ENCODE results near the gene ASCL1.

Gene ASCL1

DNA sequence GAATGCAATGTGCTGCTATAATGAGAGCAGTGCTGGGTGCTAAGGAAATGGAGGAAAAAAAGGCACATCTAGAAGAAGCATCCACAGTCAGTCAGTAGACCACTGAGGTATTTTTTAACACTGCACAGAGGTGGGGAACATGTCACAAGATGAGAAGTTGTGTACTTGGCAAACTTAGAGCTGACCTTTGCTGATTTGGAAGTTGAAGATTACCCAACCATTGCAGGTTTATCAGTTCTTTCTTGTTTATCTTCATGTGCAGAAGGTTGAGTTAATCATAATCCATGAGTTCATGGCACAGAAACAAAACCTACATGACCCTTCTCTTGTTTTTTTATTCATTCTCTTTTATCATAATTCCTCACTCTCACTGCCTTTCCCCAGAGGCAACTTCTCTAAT is 37.2 kb upstream of the ASCL1 start:
- no peaks in the 10 kb centered on the region for H3K36me3 ChIP-seq (ENCODE audit: control insufficient read depth in 1 of 2, insufficient read depth in 2 of 2, low read length in 2 of 2)
- H3K27me3 ChIP-seq (ENCODE audit: low read depth, low read length): no peaks in the 10 kb centered on the region
- no peak overlapping the region for H3K4me3 ChIP-seq (ENCODE audit: low read depth in 1 of 2, low read length in 2 of 2)
- H3K9me3 ChIP-seq (ENCODE audit: control insufficient read depth in 1 of 2, low read length in 2 of 2): no peaks in the 10 kb centered on the region
- H3K4me1 ChIP-seq (ENCODE audit: control insufficient read depth in 1 of 2, insufficient read depth in 2 of 2, low read length in 2 of 2): peaks cover 0 to 6% of the 10 kb centered on the region in 2 donors
- no peak overlapping the region for H3K27ac ChIP-seq (ENCODE audit: low read length)

DNA sequence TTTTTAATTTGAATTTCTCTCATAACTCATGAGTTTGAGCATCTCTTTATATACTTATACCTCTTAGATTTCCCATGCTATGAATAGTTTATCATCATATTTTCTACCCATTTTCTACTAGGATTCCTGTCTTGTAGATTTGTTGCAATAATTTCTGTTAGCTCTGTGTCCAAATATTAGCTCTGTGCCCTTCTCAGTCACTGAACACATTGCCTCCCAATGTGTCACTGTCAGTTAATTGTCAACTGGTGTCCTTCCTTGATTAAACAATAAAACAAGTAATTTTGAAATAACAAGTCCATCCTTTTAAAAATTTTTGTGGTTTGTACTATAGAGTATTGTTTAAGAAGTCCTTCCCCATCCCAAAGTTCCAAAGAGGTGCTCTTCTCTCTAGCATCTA is 36.2 kb upstream of the ASCL1 start:
- Histone ChIP-seq H3K27ac (ENCODE audit: low read length) (no peak overlapping the region), H3K27me3 (ENCODE audit: low read depth, low read length) (no peaks in the 10 kb centered on the region), H3K36me3 (ENCODE audit: control insufficient read depth in 1 of 2, insufficient read depth in 2 of 2, low read length in 2 of 2) (no peaks in the 10 kb centered on the region), H3K4me1 (ENCODE audit: control insufficient read depth in 1 of 2, insufficient read depth in 2 of 2, low read length in 2 of 2) (peaks cover 0 to 6% of the 10 kb centered on the region in 2 donors), H3K4me3 (ENCODE audit: low read depth in 1 of 2, low read length in 2 of 2) (no peak overlapping the region), H3K9me3 (ENCODE audit: control insufficient read depth in 1 of 2, low read length in 2 of 2) (no peaks in the 10 kb centered on the region)

DNA sequence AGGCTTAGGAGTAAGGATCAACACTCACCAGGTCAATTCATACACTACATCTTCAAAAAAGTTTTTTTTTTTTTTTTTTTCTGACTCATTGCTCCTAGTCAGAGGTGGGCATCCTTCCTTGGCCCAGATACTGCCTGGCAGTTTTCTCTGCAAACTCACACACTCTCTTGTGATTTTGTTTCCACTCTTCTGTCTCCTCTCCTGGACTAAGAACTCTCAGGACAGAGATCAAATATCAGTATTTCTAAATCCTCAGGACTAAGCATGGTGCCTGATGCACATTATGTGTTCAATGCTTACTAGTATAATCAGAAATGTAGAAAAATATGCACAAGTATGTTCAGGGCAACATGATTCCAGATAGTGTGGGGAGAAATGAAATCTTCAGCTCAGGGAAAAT is 30.3 kb upstream of the ASCL1 start:
- H3K36me3 ChIP-seq (ENCODE audit: control insufficient read depth in 1 of 2, insufficient read depth in 2 of 2, low read length in 2 of 2): no peaks in the 10 kb centered on the region
- no peaks in the 10 kb centered on the region for H3K9me3 ChIP-seq (ENCODE audit: control insufficient read depth in 1 of 2, low read length in 2 of 2)
- no peaks in the 10 kb centered on the region for H3K4me1 ChIP-seq (ENCODE audit: control insufficient read depth in 1 of 2, insufficient read depth in 2 of 2, low read length in 2 of 2)
- no peak overlapping the region for H3K4me3 ChIP-seq (ENCODE audit: low read depth in 1 of 2, low read length in 2 of 2)
- H3K27me3 ChIP-seq (ENCODE audit: low read depth, low read length): no peaks in the 10 kb centered on the region
- H3K27ac ChIP-seq (ENCODE audit: low read length): no peak overlapping the region

DNA sequence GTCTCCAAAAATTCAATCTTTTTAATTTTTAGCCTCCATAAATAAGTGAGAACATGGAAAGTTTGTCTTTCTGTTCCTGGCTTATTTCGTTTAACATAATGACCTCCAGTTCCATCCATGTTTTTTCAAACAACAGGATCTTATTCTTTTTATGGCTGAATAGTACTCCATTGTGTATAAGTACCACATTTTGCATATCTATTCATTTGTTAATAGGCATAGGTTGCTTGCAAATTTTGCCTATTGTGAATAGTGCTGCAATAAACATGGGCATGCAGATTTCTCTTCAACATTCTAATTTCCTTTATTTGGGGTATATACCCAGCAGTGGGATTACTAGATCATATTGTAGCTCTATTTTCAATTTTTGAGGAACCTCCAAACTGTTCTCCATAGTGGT is 24.3 kb upstream of the ASCL1 start:
- no peak overlapping the region for H3K4me3 ChIP-seq (ENCODE audit: low read depth in 1 of 2, low read length in 2 of 2)
- H3K9me3 ChIP-seq (ENCODE audit: control insufficient read depth in 1 of 2, low read length in 2 of 2): no peaks in the 10 kb centered on the region
- no peaks in the 10 kb centered on the region for H3K4me1 ChIP-seq (ENCODE audit: control insufficient read depth in 1 of 2, insufficient read depth in 2 of 2, low read length in 2 of 2)
- H3K36me3 ChIP-seq (ENCODE audit: control insufficient read depth in 1 of 2, insufficient read depth in 2 of 2, low read length in 2 of 2): no peaks in the 10 kb centered on the region
- no peak overlapping the region for H3K27ac ChIP-seq (ENCODE audit: low read length)
- H3K27me3 ChIP-seq (ENCODE audit: low read depth, low read length): no peaks in the 10 kb centered on the region

DNA sequence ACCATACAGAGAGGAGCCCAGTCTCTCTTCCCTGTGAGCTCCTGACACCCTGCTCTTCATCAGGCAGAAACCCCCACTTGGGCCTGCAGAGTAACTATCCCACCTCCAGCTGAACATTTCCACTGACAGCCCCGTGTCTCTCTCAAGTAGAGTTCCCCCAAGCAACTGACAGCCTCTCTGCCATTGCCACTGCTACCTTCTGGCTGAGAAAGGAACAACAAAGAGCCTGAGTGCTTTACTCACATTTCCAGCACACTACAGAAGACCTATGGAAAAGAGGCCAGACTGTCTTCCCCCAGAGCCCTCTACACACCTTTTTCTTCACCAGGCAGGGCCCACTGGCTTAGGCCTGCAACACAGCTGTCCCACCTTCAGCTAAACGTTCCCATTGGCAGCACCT is 18.4 kb upstream of the ASCL1 start:
- H3K4me1 ChIP-seq (ENCODE audit: control insufficient read depth in 1 of 2, insufficient read depth in 2 of 2, low read length in 2 of 2): no peaks in the 10 kb centered on the region
- peaks cover 4 to 14% of the 10 kb centered on the region in 2 donors for H3K9me3 ChIP-seq (ENCODE audit: control insufficient read depth in 1 of 2, low read length in 2 of 2)
- no peak overlapping the region for H3K4me3 ChIP-seq (ENCODE audit: low read depth in 1 of 2, low read length in 2 of 2)
- no peaks in the 10 kb centered on the region for H3K36me3 ChIP-seq (ENCODE audit: control insufficient read depth in 1 of 2, insufficient read depth in 2 of 2, low read length in 2 of 2)
- no peaks in the 10 kb centered on the region for H3K27me3 ChIP-seq (ENCODE audit: low read depth, low read length)
- no peak overlapping the region for H3K27ac ChIP-seq (ENCODE audit: low read length)

DNA sequence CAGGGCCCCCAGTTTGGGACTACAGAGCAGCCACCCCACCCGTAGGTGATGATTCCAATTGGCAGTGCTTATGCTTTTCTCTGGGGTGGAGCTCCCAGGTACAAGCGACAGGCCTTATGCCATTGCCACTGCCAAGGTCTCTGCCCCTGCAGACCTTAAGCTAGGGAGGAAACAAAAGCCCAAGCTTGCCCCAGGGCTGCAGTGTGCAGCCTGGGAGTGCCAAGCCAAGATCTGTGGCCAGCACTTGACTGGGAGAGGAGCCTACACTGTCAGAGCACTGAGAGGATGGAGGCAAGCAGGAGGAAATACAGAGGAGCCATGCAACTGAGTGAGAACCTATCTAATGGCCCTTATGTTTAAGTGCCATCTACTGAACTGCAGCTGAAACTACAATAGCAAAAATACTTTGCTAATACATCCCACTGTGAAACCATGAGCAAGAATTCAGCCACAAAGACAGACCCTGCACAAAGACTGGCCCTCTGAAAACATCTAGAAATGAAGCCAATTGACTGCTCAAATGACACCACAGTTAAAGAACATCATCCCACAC is 17.7 kb upstream of the ASCL1 start:
- peaks cover 4 to 14% of the 10 kb centered on the region in 2 donors for H3K9me3 ChIP-seq (ENCODE audit: control insufficient read depth in 1 of 2, low read length in 2 of 2)
- H3K4me3 ChIP-seq (ENCODE audit: low read depth in 1 of 2, low read length in 2 of 2): no peak overlapping the region
- no peaks in the 10 kb centered on the region for H3K4me1 ChIP-seq (ENCODE audit: control insufficient read depth in 1 of 2, insufficient read depth in 2 of 2, low read length in 2 of 2)
- no peak overlapping the region for H3K27ac ChIP-seq (ENCODE audit: low read length)
- no peaks in the 10 kb centered on the region for H3K36me3 ChIP-seq (ENCODE audit: control insufficient read depth in 1 of 2, insufficient read depth in 2 of 2, low read length in 2 of 2)
- no peaks in the 10 kb centered on the region for H3K27me3 ChIP-seq (ENCODE audit: low read depth, low read length)

DNA sequence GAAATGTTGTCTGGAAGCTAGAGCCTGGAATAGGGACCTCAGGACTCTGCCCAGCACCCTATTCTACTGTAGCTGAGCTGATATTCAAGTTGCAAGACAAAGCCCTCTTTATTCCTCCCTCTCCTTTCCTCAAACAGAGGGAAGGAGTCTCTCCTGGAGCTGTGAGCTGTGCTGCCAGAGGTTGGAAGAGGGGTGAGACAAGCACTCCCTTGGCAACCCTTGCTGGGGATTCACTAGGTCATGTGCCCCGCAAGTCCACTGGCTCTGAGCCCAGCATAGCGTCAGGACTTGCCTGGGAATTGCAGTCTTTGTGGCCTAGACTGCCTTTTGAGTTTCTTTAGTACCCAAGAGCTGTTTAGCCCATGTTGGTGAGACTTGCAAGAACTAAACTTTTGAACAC is 11.4 kb upstream of the ASCL1 start:
- peaks cover 0 to 7% of the 10 kb centered on the region in 2 donors for H3K9me3 ChIP-seq (ENCODE audit: control insufficient read depth in 1 of 2, low read length in 2 of 2)
- peaks cover 14% of the 10 kb centered on the region for H3K27me3 ChIP-seq (ENCODE audit: low read depth, low read length)
- no peaks in the 10 kb centered on the region for H3K36me3 ChIP-seq (ENCODE audit: control insufficient read depth in 1 of 2, insufficient read depth in 2 of 2, low read length in 2 of 2)
- no peaks in the 10 kb centered on the region for H3K4me1 ChIP-seq (ENCODE audit: control insufficient read depth in 1 of 2, insufficient read depth in 2 of 2, low read length in 2 of 2)
- no peak overlapping the region for H3K27ac ChIP-seq (ENCODE audit: low read length)
- no peak overlapping the region for H3K4me3 ChIP-seq (ENCODE audit: low read depth in 1 of 2, low read length in 2 of 2)

DNA sequence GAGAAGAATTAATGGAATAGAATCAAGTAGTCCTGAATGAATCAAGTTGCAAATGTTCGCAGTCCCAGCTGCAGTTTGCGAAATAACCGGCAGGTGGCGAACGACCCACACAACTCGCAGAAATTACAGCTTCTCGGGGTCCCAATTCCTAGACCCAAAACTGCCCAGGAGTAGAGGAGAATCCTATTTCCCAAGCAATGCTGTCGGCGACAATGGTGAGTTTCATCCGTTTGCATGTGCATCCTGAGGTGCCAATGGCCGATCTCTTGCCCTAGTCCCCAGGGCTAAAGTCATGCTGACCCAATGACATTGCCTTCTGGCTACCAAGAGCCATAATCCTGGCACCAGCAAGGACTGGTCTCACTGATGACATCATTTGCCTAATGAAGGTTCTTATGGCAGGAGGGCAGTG is 8.5 kb upstream of the ASCL1 start:
- peaks cover 20% of the 10 kb centered on the region for H3K27me3 ChIP-seq (ENCODE audit: low read depth, low read length)

DNA sequence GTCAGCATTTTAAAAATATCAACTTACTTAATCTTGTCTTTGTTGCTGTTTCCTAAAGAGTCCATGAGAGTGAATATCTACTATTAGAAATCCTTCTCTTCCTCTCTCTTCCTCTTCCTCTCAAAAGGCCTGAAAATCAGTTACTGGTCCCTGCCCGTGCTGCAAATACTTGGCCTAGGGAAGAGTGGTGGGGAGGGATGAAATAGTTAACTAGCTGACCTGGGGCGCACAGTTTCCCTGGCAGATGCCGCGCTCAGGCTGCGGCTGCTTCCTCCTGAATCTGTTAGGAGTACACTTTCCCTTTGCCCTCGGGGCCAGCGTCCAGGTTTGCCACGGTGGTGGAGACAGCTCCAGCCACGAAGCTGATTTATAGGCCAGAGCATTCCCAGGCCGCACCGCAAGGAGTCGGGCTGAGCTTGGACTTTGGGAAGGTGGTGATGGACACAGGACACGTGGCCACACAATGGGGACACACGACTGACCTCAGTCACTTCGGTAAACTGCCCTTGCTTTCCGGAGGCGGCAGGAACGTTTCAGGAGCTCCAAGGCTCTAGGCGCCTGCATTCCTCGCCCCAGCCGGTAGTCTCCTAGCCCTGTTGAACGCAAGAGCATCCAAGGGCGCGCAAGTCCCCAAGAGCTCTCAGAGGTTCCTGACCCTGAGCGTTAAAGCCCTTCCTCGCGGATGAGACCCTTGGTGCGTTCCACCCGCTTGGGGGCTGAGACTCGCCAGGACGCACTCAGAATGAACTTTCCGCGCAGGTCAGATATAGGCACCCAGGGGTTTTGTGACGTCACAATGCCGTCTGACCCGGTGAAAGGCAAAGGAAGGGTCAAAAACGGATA is 7.1 kb upstream of the ASCL1 start:
- peaks cover 28% of the 10 kb centered on the region for H3K27me3 ChIP-seq (ENCODE audit: low read depth, low read length)
- H3K4me3 ChIP-seq (ENCODE audit: low read depth in 1 of 2, low read length in 2 of 2): no peak overlapping the region
- no peak overlapping the region for H3K27ac ChIP-seq (ENCODE audit: low read length)
- H3K36me3 ChIP-seq (ENCODE audit: control insufficient read depth in 1 of 2, insufficient read depth in 2 of 2, low read length in 2 of 2): no peaks in the 10 kb centered on the region
- H3K4me1 ChIP-seq (ENCODE audit: control insufficient read depth in 1 of 2, insufficient read depth in 2 of 2, low read length in 2 of 2): no peaks in the 10 kb centered on the region
- no peaks in the 10 kb centered on the region for H3K9me3 ChIP-seq (ENCODE audit: control insufficient read depth in 1 of 2, low read length in 2 of 2)

More for the DNA sequence above, 8.5 kb upstream of the ASCL1 start:
- Histone ChIP-seq H3K4me3 (ENCODE audit: low read depth in 1 of 2, low read length in 2 of 2) (no peak overlapping the region), H3K36me3 (ENCODE audit: control insufficient read depth in 1 of 2, insufficient read depth in 2 of 2, low read length in 2 of 2) (no peaks in the 10 kb centered on the region), H3K9me3 (ENCODE audit: control insufficient read depth in 1 of 2, low read length in 2 of 2) (no peaks in the 10 kb centered on the region), H3K4me1 (ENCODE audit: control insufficient read depth in 1 of 2, insufficient read depth in 2 of 2, low read length in 2 of 2) (no peaks in the 10 kb centered on the region), H3K27ac (ENCODE audit: low read length) (no peak overlapping the region)

DNA sequence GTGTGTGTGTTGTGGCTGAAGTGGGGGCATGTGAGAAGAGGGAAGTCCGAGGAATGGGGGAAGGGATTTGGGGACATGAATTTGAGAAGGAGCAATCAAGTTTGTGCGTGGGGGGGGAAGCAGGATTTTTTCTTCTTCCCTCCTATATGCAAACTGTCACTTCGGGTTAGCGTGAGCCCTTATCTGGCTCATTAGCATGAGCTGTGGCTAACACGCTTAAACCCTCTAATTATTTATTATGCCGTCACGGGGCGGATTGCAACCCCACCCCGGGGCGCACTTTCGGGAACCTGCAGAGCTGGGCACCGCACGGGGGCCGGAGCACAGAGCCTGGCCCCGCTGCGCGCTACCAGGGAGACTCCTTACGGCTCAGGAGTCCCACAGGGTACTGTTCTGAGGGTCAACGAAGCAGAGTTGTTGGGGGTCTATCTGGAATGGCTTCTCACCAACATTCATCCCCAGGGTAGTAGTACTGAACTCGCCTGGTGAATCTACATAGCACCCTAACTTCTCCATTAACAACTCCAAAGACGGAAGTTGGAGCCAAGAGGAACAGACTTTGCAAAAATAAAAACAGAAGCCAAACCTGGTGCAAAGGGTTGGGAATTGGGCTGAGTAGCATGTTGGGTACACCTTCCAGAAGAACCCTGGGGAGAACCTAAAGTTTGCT is 6.4 kb upstream of the ASCL1 start:
- Histone ChIP-seq H3K27me3 (ENCODE audit: low read depth, low read length) (peaks cover 34% of the 10 kb centered on the region), H3K4me3 (ENCODE audit: low read depth in 1 of 2, low read length in 2 of 2) (no peak overlapping the region), H3K9me3 (ENCODE audit: control insufficient read depth in 1 of 2, low read length in 2 of 2) (no peaks in the 10 kb centered on the region), H3K4me1 (ENCODE audit: control insufficient read depth in 1 of 2, insufficient read depth in 2 of 2, low read length in 2 of 2) (peaks cover 0 to 1% of the 10 kb centered on the region in 2 donors), H3K27ac (ENCODE audit: low read length) (no peak overlapping the region), H3K36me3 (ENCODE audit: control insufficient read depth in 1 of 2, insufficient read depth in 2 of 2, low read length in 2 of 2) (no peaks in the 10 kb centered on the region)

DNA sequence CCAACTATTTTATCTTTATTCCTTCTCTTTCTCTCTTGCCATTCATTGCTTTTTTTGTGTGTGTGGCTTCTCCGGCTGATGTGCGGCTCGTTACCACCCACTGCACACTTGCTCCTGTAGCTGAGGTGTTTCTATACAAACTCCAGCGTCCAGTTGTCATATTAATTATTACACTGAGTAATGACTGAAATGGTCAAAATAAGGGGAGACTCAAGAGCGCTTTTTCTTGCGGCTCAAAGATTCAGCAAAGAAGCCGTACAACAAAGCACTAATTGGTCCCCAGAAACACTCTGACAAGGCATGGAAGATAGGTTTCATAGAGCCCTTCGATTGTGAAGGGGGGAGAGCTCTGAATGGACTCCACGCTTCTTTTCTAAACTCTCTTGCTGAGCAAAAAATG is 5.6 kb upstream of the ASCL1 start:
- Histone ChIP-seq H3K36me3 (ENCODE audit: control insufficient read depth in 1 of 2, insufficient read depth in 2 of 2, low read length in 2 of 2) (no peaks in the 10 kb centered on the region), H3K27me3 (ENCODE audit: low read depth, low read length) (peaks cover 42% of the 10 kb centered on the region), H3K4me3 (ENCODE audit: low read depth in 1 of 2, low read length in 2 of 2) (no peak overlapping the region), H3K27ac (ENCODE audit: low read length) (no peak overlapping the region), H3K4me1 (ENCODE audit: control insufficient read depth in 1 of 2, insufficient read depth in 2 of 2, low read length in 2 of 2) (peaks cover 0 to 9% of the 10 kb centered on the region in 2 donors), H3K9me3 (ENCODE audit: control insufficient read depth in 1 of 2, low read length in 2 of 2) (no peaks in the 10 kb centered on the region)

Data from muscle layer of duodenum (tissue), 2 donors.